SK-N-SH (cell line): ENCODE data around the gene HIBADH. TPM values are rescaled to one million over a fixed set of nuclear protein-coding genes. Genes with fewer than 3 reads are reported as not detected.

Experiments used
- CTCF ChIA-PET: fragments of 300-600, 350-600 bp; formaldehyde crosslinking; extraction: SDS; loops from one replicate; lab custom pipeline; 2021; lab: Yijun Ruan, JAX
- POLR2A ChIA-PET: fragments of 350-600 bp; sonication (Branson Sonifier 250); formaldehyde crosslinking; extraction: SDS; loops from one replicate; lab custom pipeline; 2020; ENCODE audit warnings: antibody characterized with exemption, inconsistent platforms; lab: Yijun Ruan, JAX
- DNase-seq: peaks from one replicate; pipeline ENCODE4 v3.0.0; 2012
- H2AFZ ChIP-seq: fragments of 200-600 bp; sonication (generic); 2 replicates; pipeline ENCODE4 v1.8.1; 2016; ENCODE audit warnings: antibody characterized with exemption, mild to moderate bottlenecking, low read depth
- H3F3A ChIP-seq: fragments of 200-600 bp; sonication (generic); replicated peaks from 2 replicates; pipeline ENCODE3; 2016; ENCODE audit warnings: antibody characterized with exemption, mild to moderate bottlenecking; ENCODE audit not compliant: insufficient read depth
- H3K27ac ChIP-seq, 2 experiments: fragments of 200-500 bp in 1 of 2; fragments of 200-600 bp in 1 of 2; sonication (Bioruptor generic) in 1 of 2; sonication (generic), shearing (Covaris generic) in 1 of 2; 2 replicates each; pipeline versions ENCODE4 v1.5.1 to v1.6.1; 2014 to 2016; ENCODE audit warnings: low read depth in 2 of 2, inconsistent platforms in 1 of 2, low read length in 1 of 2, mild to moderate bottlenecking in 1 of 2, mixed read lengths in 1 of 2
- H3K27me3 ChIP-seq: fragments of 200-600 bp; sonication (generic), shearing (Covaris generic); 2 replicates; pipeline ENCODE4 v1.6.1; 2016; ENCODE audit warnings: mixed run types; ENCODE audit not compliant: insufficient read depth
- H3K36me3 ChIP-seq, 2 experiments: fragments of 200-500 bp in 1 of 2; fragments of 200-600 bp in 1 of 2; sonication (Bioruptor generic) in 1 of 2; sonication (generic) in 1 of 2; replicated peaks in 1 of 2; 2 replicates each; pipeline versions ENCODE3 to v1.5.1; 2014 to 2016; ENCODE audit warnings: low read length in 1 of 2, mild to moderate bottlenecking in 1 of 2; ENCODE audit not compliant: insufficient read depth in 2 of 2, control insufficient read depth in 1 of 2
- H3K4me1 ChIP-seq, 2 experiments: fragments of 200-500 bp in 1 of 2; fragments of 200-600 bp in 1 of 2; sonication (Bioruptor generic) in 1 of 2; sonication (generic), shearing (Covaris generic) in 1 of 2; 2 replicates each; pipeline versions ENCODE4 v1.5.1 to v1.6.1; 2014 to 2016; ENCODE audit warnings: low read depth in 1 of 2, low read length in 1 of 2, mixed run types in 1 of 2; ENCODE audit not compliant: insufficient read depth in 2 of 2, control insufficient read depth in 1 of 2
- H3K4me2 ChIP-seq: fragments of 200-600 bp; sonication (generic), shearing (Covaris generic); 2 replicates; pipeline ENCODE4 v1.6.1; 2017; ENCODE audit warnings: mixed run types
- H3K4me3 ChIP-seq, 2 experiments: fragments of 200-500 bp in 1 of 2; fragments of 200-600 bp in 1 of 2; sonication (Bioruptor generic) in 1 of 2; sonication (generic), shearing (Covaris generic) in 1 of 2; 2 replicates each; pipeline versions ENCODE4 v1.5.1 to v1.8.1; 2014 to 2016; ENCODE audit warnings: low read depth in 2 of 2, inconsistent platforms in 1 of 2, low read length in 1 of 2, mild to moderate bottlenecking in 1 of 2, mixed read lengths in 1 of 2, moderate library complexity in 1 of 2
- H3K79me2 ChIP-seq: fragments of 200-600 bp; sonication (generic); 2 replicates; pipeline ENCODE4 v1.8.1; 2017; ENCODE audit warnings: mild to moderate bottlenecking; ENCODE audit not compliant: insufficient read depth
- H3K9ac ChIP-seq: fragments of 200-600 bp; sonication (generic); 2 replicates; pipeline ENCODE4 v1.6.1; 2017; ENCODE audit warnings: mixed run types
- H3K9me2 ChIP-seq: fragments of 200-600 bp; sonication (generic); 2 replicates; pipeline ENCODE4 v1.6.1; 2017; ENCODE audit warnings: mixed run types
- H3K9me3 ChIP-seq: fragments of 200-600 bp; sonication (generic); 2 replicates; pipeline ENCODE4 v1.6.1; 2017; ENCODE audit warnings: mixed run types, mild to moderate bottlenecking, moderate library complexity
- H4K20me1 ChIP-seq: fragments of 200-600 bp; sonication (generic); 2 replicates; pipeline ENCODE4 v1.6.1; 2017; ENCODE audit warnings: mild to moderate bottlenecking, mixed run types; ENCODE audit not compliant: insufficient read depth
- CTCF ChIP-seq: fragments of 200-600 bp; sonication (generic); IDR thresholded peaks from 2 replicates; pipeline ENCODE4 v1.6.1; 2017; ENCODE audit warnings: antibody characterized with exemption, mild to moderate bottlenecking, moderate library complexity
- ELF1 ChIP-seq: IDR thresholded peaks from 2 replicates; pipeline ENCODE4 v1.4.0; 2012
- EP300 ChIP-seq, 2 experiments: IDR thresholded peaks; 2 replicates each; pipeline versions ENCODE4 v1.4.0 to v1.6.1; 2012; ENCODE audit warnings: borderline replicate concordance in 1 of 2, low read depth in 1 of 2, low read length in 1 of 2
- FOXM1 ChIP-seq: IDR thresholded peaks from 2 replicates; pipeline ENCODE4 v1.4.0; 2012; ENCODE audit warnings: low read depth, mild to moderate bottlenecking
- GATA2 ChIP-seq: sonication (generic); formaldehyde crosslinking; IDR thresholded peaks from 2 replicates; pipeline ENCODE4 v1.5.0; 2020; ENCODE audit warnings: mild to moderate bottlenecking, missing genetic modification reagents
- RCOR1 ChIP-seq: fragments of 150-350 bp; IDR thresholded peaks from 2 replicates; pipeline ENCODE4 v1.6.1; 2017; ENCODE audit warnings: antibody characterized with exemption, low read length
- SIN3A ChIP-seq: IDR thresholded peaks from 2 replicates; pipeline ENCODE4 v1.6.1; 2012; ENCODE audit warnings: low read depth, mild to moderate bottlenecking, low read length, moderate library complexity, borderline replicate concordance
- SMC3 ChIP-seq: IDR thresholded peaks from 2 replicates; pipeline ENCODE4 v1.6.1; 2012; ENCODE audit warnings: low read depth, low read length, improper control_type of control experiment
- TAF1 ChIP-seq: IDR thresholded peaks from 2 replicates; pipeline ENCODE4 v1.6.1; 2012; ENCODE audit warnings: low read depth, mild to moderate bottlenecking, low read length, moderate library complexity, borderline replicate concordance
- TCF12 ChIP-seq: IDR thresholded peaks from 2 replicates; pipeline ENCODE4 v1.4.0; 2012
- TEAD4 ChIP-seq: IDR thresholded peaks from 2 replicates; pipeline ENCODE4 v1.4.0; 2012; ENCODE audit warnings: mild to moderate bottlenecking, borderline replicate concordance; ENCODE audit not compliant: insufficient read depth
- USF2 ChIP-seq: fragments of 150-350 bp; IDR thresholded peaks from 2 replicates; pipeline ENCODE4 v1.6.1; 2017; ENCODE audit warnings: antibody characterized with exemption, low read length, low read depth, borderline replicate concordance
- WGBS: methylation state at CpG from one replicate; pipeline ENCODE4 v1.1.6; 2017; ENCODE audit warnings: low lambda C conversion rate; 5-methylcytosine and 5-hydroxymethylcytosine counted together
- polyA plus RNA-seq, 3 experiments: library from polyadenylated mRNA; depleted of rRNA; stranded (reverse); fragments of >200 nt; gene quantifications; 2 replicates each; pipeline ENCODE4 v1.2.3, GENCODE V29; 2012
- TF ChIP-seq, protein P1 (sequence below): IDR thresholded peaks from 2 replicates; pipeline ENCODE4 v1.6.1; 2012; ENCODE audit warnings: mild to moderate bottlenecking, low read depth, low read length, moderate library complexity

HIBADH gene
- polyA plus RNA-seq, 1 of the 3 experiments (the other 2 are of a cell fraction), result 71.8 TPM

DNA sequence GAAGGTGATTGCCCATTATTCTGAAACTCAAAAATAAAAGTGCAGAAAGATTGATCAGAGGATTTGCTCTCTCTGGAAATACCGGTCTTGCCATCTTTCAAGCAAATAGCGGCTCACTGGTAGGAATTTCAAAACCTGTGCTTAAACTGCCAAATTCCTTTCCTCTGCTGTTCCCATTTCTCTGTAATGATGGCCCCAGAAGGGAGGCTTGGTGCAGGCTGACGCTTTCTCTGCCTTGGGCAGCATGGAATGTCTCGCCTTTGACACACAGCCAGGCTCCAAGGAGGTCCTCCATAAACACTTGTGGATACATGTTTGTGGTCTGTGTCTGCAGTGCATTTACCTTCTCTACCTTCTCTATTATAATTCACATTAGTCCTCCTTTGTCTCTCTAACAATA is 146.8 kb downstream of the HIBADH start:
- DNase-seq, result no peak
- Histone ChIP-seq H3K79me2 (no peaks in the 10 kb centered on the region; the same call in 1 of the 2 replicates), H3K4me2 (no peak overlapping the region), H4K20me1 (no peaks in the 10 kb centered on the region), H3K36me3 (no peaks in the 10 kb centered on the region), H3K4me3 (no peak overlapping the region), H3F3A (no peaks in the 10 kb centered on the region), H3K4me1 (peaks cover 0 to 3% of the 10 kb centered on the region in 2 experiments; a peak in 1 of 4 replicates), H3K9ac (no peak overlapping the region), H3K27me3 (no peaks in the 10 kb centered on the region), H3K9me3 (no peaks in the 10 kb centered on the region), H3K9me2 (no peaks in the 10 kb centered on the region), H3K27ac (no peak overlapping the region), H2AFZ (no peak overlapping the region)
- ChIA-PET POLR2A (no interaction called here), CTCF (interaction anchor here (1.6 kb wide), 1 partner anchor 90 kb away, joined by 3 read pairs; no protein-coding TSS in a partner anchor)
- 91% methylated on average over 4 of the region's 4 CpGs for WGBS
- TF ChIP-seq CTCF (no peak), RCOR1 (no peak), TEAD4 (no peak), SMC3 (no peak), FOXM1 (no peak), USF2 (no peak), SIN3A (no peak), TAF1 (no peak), GATA2 (CRISPR knock-in tag) (no peak), EP300 (IDR thresholded peaks at IDR 0.05; ENCODE audit: borderline replicate concordance in 1 of 2, low read depth in 1 of 2, low read length in 1 of 2) (no peak), TCF12 (no peak), ELF1 (no peak)
- TF ChIP-seq, protein P1, sequence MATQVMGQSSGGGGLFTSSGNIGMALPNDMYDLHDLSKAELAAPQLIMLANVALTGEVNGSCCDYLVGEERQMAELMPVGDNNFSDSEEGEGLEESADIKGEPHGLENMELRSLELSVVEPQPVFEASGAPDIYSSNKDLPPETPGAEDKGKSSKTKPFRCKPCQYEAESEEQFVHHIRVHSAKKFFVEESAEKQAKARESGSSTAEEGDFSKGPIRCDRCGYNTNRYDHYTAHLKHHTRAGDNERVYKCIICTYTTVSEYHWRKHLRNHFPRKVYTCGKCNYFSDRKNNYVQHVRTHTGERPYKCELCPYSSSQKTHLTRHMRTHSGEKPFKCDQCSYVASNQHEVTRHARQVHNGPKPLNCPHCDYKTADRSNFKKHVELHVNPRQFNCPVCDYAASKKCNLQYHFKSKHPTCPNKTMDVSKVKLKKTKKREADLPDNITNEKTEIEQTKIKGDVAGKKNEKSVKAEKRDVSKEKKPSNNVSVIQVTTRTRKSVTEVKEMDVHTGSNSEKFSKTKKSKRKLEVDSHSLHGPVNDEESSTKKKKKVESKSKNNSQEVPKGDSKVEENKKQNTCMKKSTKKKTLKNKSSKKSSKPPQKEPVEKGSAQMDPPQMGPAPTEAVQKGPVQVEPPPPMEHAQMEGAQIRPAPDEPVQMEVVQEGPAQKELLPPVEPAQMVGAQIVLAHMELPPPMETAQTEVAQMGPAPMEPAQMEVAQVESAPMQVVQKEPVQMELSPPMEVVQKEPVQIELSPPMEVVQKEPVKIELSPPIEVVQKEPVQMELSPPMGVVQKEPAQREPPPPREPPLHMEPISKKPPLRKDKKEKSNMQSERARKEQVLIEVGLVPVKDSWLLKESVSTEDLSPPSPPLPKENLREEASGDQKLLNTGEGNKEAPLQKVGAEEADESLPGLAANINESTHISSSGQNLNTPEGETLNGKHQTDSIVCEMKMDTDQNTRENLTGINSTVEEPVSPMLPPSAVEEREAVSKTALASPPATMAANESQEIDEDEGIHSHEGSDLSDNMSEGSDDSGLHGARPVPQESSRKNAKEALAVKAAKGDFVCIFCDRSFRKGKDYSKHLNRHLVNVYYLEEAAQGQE, result no peak
- TF ChIP-seq, all 33 proteins: peak for 0
